GM21423 (cell line): ENCODE results near the gene SMIM35.

Experiments used
- ATAC-seq: cut with Tn5 transposase; IDR thresholded peaks from one replicate; pipeline ENCODE4 v1.9.1; 2021; ENCODE audit warnings: mild to moderate bottlenecking, moderate library complexity; ENCODE audit not compliant: unreplicated experiment

The SMIM35 gene

GRCh38 chr11:118111019-118111743, 24.4 kb upstream of the SMIM35 start:
- no peak for ATAC-seq

DNA sequence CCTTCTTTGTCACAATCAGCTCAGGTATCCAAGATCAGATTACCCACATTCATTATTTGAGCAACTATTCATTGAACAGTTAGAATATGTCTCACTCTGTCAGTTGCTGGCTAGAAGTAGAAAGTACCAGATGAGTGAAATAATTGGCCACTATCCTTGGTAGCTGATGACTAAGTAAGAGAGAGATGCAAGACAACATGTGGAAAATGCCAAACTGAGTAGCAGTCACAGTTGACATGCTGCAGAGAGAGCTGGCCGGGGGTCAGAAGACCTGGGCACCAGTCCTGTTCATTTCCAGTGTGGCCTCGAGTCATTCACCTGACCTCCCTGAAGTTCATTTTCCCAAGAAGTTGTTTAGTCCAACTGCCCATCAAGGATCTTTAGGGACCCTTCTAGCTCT, 22.5 kb upstream of the SMIM35 start:
- ATAC-seq = no peak

DNA sequence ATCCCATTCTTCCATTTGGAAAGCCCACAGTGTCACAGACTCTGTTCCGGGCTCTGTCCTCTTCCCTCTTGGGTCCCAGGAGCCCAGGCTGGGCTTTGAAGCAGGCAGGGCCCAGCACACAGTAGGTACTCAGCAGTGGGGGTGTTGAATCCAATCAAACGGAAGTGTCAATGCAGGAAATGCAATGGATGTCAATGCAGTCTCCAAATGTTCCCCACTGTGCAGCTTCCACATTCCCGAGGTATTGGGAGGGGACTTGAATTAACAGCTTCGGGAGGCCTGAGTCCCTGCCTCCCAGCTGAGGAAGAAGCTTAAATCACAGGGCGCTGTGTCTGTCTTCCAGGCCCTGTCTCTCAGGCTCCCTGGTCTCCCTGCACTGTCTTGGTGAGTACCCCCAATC, 21.8 kb upstream of the SMIM35 start:
- no peak for ATAC-seq

GRCh38 chr11:118106789-118107335, 20.1 kb upstream of the SMIM35 start:
- no peak for ATAC-seq

GRCh38 chr11:118105657-118106305, 19.0 kb upstream of the SMIM35 start:
- ATAC-seq = no peak

- no peak for ATAC-seq
Measured at GRCh38 chr11:118104491-118104890, 17.7 kb upstream of the SMIM35 start.

GRCh38 chr11:118102721-118103261, 16.0 kb upstream of the SMIM35 start:
- no peak for ATAC-seq

GRCh38 chr11:118100691-118101232, 14.0 kb upstream of the SMIM35 start:
- no peak for ATAC-seq

DNA sequence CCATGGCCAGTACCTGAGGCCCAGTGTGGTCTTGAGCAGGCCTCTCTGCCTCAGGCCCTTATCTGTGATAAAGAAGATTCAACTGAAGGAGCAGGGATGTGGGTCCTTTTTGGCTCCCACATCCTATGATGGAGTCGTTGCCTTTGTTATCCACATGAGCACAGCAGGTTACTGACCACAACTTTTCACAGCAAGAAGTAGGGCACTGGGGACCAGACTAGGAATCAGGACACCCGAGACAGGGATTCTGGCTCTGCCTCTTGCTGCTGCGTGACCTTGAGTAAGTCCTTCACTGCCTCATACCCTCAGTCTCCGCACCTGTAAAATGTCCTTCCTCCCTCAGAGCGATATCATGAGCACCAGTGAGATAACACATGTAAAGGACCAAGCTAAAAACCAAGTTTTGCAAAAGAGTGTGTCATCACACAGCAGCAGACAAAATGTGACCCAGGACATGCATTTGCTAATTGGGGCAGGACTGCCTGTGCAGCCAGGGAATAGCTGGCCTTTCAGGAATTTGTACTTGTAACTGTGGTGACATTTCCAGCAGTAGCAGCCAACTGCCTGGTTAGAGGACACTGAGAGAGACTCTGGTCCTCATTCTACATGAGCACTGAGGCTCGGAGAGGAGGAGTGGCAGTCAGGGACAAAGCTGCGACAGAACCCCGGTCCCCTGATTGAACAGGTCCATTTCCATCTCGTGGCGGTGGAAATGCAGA, 13.2 kb upstream of the SMIM35 start:
- ATAC-seq = no peak

DNA sequence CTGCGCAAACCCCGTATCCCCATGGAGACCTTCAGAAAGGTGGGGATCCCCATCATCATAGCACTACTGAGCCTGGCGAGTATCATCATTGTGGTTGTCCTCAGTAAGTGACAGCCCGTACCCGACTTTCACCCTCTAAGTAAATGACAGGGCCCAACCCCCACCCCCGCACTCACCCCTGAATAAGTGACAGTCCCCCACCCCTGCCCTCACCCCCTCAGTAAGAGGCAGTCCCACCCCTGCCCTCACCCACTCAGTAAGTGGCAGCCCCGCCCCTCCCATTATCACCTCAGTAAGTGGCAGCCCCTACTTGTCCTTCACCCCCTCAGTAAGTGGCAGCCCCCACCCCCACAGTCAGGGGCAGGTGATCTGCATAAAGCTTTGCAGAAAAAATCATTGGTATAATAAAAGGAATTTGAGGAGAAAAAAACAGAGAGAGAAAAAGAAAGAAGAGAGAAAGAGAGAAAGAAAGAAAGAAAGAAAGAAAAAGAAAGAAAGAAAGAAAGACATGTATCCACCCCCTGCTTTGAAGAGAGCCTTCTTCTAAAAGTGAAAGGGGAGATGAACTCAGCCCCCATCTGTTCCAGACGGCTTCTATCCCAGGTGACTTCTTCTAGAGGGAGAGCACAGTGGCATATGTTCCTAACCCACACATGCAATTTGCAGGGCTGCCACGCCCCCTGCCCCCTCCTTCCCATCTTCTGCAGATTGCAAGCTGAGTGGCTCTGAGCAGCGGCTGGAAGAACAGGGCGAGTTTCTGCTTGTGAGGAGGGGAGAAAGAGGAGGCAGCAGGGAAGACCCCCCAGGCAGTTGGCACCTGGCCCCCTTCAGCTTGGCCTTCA, 12.5 kb upstream of the SMIM35 start:
- ATAC-seq = no peak

GRCh38 chr11:118095967-118096367, 9.2 kb upstream of the SMIM35 start:
- no peak for ATAC-seq

GRCh38 chr11:118095493-118095892, 8.7 kb upstream of the SMIM35 start:
- no peak for ATAC-seq

- ATAC-seq = no peak
Measured at GRCh38 chr11:118092907-118093571, 6.3 kb upstream of the SMIM35 start.

GRCh38 chr11:118091690-118092089, 4.9 kb upstream of the SMIM35 start:
- ATAC-seq = no peak

DNA sequence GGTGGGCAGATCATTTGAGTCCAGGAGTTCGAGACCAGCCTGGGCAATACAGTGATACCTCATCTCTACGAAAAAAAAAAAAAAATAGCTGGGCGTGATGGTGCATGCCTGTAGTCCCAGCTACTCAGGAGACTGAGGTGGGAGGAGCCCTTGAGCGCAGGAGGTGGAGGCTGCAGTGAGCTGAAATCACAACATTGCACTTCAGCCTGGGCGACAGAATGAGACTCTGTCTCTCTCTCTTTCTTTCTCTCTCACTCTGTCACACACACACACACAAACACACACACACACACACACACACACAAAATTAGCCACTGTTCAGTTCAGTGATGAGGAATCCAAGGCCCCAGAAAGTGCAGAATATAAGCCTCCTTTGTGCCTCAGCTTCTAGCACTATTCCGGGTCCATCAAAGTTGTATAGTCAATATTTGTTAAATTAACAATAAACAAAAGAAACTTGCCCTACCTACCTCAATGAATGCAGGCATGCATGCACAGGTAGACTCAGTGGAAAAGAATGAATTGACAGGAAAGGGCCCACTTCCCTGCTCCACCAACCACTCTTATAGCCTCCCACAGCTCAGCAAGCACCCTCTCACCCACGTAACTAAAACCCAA, 3.9 kb upstream of the SMIM35 start:
- no peak for ATAC-seq

DNA sequence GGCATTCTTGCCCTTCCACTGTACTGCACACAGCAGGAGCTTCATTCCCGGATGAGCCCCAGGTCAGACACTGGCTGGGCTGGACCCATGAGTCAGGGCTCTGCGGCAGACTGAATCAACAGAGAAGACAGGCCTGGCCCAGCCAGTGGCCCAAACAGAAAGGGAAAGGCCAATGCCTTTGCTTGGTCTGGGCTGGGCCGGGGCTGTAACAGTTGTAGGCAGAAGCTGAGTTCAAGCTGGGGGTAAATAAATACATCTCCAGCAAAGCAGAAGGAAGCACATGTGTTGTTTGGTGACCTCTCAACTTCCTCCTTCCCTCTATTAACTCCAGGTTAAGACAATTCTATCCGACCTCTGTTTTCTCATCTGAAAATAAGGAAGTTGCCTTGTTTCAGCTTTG, 1.8 kb upstream of the SMIM35 start:
- no peak for ATAC-seq

GRCh38 chr11:118087931-118088330, 1.2 kb upstream of the SMIM35 start:
- no peak for ATAC-seq

GRCh38 chr11:118084656-118085055, 2.1 kb downstream of the SMIM35 start:
- no peak for ATAC-seq

GRCh38 chr11:118084247-118084646, 2.5 kb downstream of the SMIM35 start:
- no peak for ATAC-seq
